Measurements from ENCODE around the gene CATSPERZ. TPM values are rescaled to one million over a fixed set of nuclear protein-coding genes. Genes with fewer than 3 reads are reported as not detected.

The CATSPERZ gene
- total RNA-seq, 1 donor from 2014 or later, result 1.0 TPM

- H3K27ac Mint-ChIP-seq (ENCODE audit: unreplicated experiment), result peak overlapping the region; percentile 99
- H3K4me1 Mint-ChIP-seq (ENCODE audit: low read depth), result peaks cover 26% of the 10 kb centered on the region
- TF ChIP-seq, protein P1, sequence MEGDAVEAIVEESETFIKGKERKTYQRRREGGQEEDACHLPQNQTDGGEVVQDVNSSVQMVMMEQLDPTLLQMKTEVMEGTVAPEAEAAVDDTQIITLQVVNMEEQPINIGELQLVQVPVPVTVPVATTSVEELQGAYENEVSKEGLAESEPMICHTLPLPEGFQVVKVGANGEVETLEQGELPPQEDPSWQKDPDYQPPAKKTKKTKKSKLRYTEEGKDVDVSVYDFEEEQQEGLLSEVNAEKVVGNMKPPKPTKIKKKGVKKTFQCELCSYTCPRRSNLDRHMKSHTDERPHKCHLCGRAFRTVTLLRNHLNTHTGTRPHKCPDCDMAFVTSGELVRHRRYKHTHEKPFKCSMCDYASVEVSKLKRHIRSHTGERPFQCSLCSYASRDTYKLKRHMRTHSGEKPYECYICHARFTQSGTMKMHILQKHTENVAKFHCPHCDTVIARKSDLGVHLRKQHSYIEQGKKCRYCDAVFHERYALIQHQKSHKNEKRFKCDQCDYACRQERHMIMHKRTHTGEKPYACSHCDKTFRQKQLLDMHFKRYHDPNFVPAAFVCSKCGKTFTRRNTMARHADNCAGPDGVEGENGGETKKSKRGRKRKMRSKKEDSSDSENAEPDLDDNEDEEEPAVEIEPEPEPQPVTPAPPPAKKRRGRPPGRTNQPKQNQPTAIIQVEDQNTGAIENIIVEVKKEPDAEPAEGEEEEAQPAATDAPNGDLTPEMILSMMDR (IDR thresholded peaks at IDR 0.05), result no peak
- no peak for DNase-seq (ENCODE audit: low spot score)
- peak overlapping the region; percentile 91 for H3K4me3 Mint-ChIP-seq (ENCODE audit: unreplicated experiment)
- peaks cover 8% of the 10 kb centered on the region for H3K36me3 Mint-ChIP-seq (ENCODE audit: low read depth)
- no peaks in the 10 kb centered on the region for H3K9me3 Mint-ChIP-seq (ENCODE audit: low read depth)
- no peaks in the 10 kb centered on the region for H3K27me3 Mint-ChIP-seq (ENCODE audit: low read depth)
Observed at GRCh38 chr11:64268025-64268892, 31.9 kb upstream of the CATSPERZ start.

DNA sequence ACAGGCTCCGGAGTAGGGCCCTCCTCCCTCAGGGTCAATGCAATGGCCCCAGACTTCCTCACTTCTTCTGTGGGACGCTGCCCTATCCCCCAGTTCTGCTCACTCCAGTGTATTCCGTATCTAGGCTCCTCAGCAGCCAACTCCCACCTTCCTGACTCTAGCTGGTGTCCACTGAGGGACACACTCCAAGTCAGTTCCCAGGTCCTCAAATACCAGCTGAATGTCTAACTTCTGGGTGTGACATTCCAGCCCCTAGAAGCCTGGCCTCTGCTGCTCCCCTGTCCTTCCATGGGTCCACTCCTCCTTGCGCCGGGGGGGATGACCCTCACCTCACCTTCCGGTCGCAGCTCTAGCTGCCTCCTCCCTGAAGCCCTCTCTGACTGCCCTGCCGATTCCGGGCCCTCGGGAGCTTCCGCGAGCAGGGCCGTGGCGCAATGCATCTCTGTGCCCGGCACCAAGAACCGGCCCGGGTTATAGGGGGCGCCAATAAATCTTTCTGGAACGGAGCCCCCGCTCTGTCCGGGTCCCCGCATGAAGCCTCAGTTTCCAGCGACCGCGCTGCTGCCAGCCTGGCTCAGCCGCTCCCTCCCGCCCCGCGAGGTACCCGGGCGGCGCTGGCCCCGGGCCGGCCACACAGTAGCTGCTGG, 31.1 kb upstream of the CATSPERZ start:
- no peak for DNase-seq (ENCODE audit: low spot score)
- Mint-ChIP-seq H3K4me1 (ENCODE audit: low read depth) (peaks cover 25% of the 10 kb centered on the region), H3K27me3 (ENCODE audit: low read depth) (no peaks in the 10 kb centered on the region), H3K9me3 (ENCODE audit: low read depth) (no peaks in the 10 kb centered on the region), H3K36me3 (ENCODE audit: low read depth) (peaks cover 6% of the 10 kb centered on the region), H3K4me3 (ENCODE audit: unreplicated experiment) (peak overlapping the region; percentile 91), H3K27ac (ENCODE audit: unreplicated experiment) (peak overlapping the region; percentile 99)
- TF ChIP-seq, protein P1 (IDR thresholded peaks at IDR 0.05), result no peak

GRCh38 chr11:64269540-64270220, 30.5 kb upstream of the CATSPERZ start:
- no peaks in the 10 kb centered on the region for H3K9me3 Mint-ChIP-seq (ENCODE audit: low read depth)
- peak overlapping the region; percentile 99 for H3K27ac Mint-ChIP-seq (ENCODE audit: unreplicated experiment)
- peak overlapping the region; percentile 91 for H3K4me3 Mint-ChIP-seq (ENCODE audit: unreplicated experiment)
- peaks cover 6% of the 10 kb centered on the region for H3K36me3 Mint-ChIP-seq (ENCODE audit: low read depth)
- H3K4me1 Mint-ChIP-seq (ENCODE audit: low read depth), result peaks cover 25% of the 10 kb centered on the region
- no peak for DNase-seq (ENCODE audit: low spot score)
- H3K27me3 Mint-ChIP-seq (ENCODE audit: low read depth), result no peaks in the 10 kb centered on the region
- TF ChIP-seq, protein P1 (IDR thresholded peaks at IDR 0.05), result peak; percentile 66

- Mint-ChIP-seq H3K27ac (ENCODE audit: unreplicated experiment) (no peak overlapping the region), H3K9me3 (ENCODE audit: low read depth) (no peaks in the 10 kb centered on the region), H3K27me3 (ENCODE audit: low read depth) (no peaks in the 10 kb centered on the region), H3K36me3 (ENCODE audit: low read depth) (peaks cover 6% of the 10 kb centered on the region), H3K4me3 (ENCODE audit: unreplicated experiment) (no peak overlapping the region), H3K4me1 (ENCODE audit: low read depth) (peaks cover 19% of the 10 kb centered on the region)
- TF ChIP-seq, protein P1 (IDR thresholded peaks at IDR 0.05), result no peak
- DNase-seq (ENCODE audit: low spot score), result no peak
Observed at GRCh38 chr11:64275031-64275800, 24.9 kb upstream of the CATSPERZ start.
